PC-3 (cell line): ENCODE data around the gene TMEM231. TPM values are rescaled to one million over a fixed set of nuclear protein-coding genes. Genes with fewer than 3 reads are reported as not detected.
A peak's percentile ranks its signal among the peaks of the same experiment; 100 is the strongest.
"Not testable (repeated sequence)": the region's sequence is repeated elsewhere in the genome, so short reads cannot be mapped to it uniquely, and the experiment has no call there.

Source experiments
- ATAC-seq: fragments of 200-7000 bp; cut with Tn5 transposase; 2 replicates; pipeline ENCODE4 v1.9.1; 2020; ENCODE audit warnings: mild to moderate bottlenecking, moderate library complexity
- BruUV-seq: library from RNA; stranded (reverse); fragments of 400-500 nt; replicated peaks from 2 replicates; lab custom pipeline; 2021; lab: Mats Ljungman, UMichigan
- CTCF ChIA-PET: fragments of 300-600 bp; sonication (Branson Sonifier 250); formaldehyde crosslinking; loops from one replicate; lab custom pipeline; 2022; ENCODE audit warnings: antibody characterized with exemption; lab: Charles Lee
- POLR2A ChIA-PET: fragments of 300-600 bp; sonication (Branson Sonifier 250); formaldehyde crosslinking; loops from one replicate; lab custom pipeline; 2022; ENCODE audit warnings: antibody characterized with exemption; ENCODE audit not compliant: unreplicated experiment; lab: Charles Lee
- DNase-seq: peaks from one replicate; pipeline ENCODE4 v3.0.0-alpha.2; 2015
- H2AFZ ChIP-seq: fragments of 300-600 bp; sonication (generic); 2 replicates; pipeline ENCODE4 v1.6.0; 2016; ENCODE audit warnings: antibody characterized with exemption, low read length
- H3F3A ChIP-seq: fragments of 300-600 bp; sonication (generic); one replicate; pipeline ENCODE4 v1.6.0; 2017; ENCODE audit warnings: antibody characterized with exemption, low read length, control low read depth, mild to moderate bottlenecking; ENCODE audit not compliant: unreplicated experiment
- H3K27ac ChIP-seq: fragments of 300-600 bp; sonication (generic); 2 replicates; pipeline ENCODE4 v1.5.1; 2016; ENCODE audit warnings: mild to moderate bottlenecking, low read length
- H3K27me3 ChIP-seq: fragments of 300-600 bp; sonication (generic); 2 replicates; pipeline ENCODE4 v1.6.1; 2016; ENCODE audit warnings: low read length, mixed read lengths
- H3K36me3 ChIP-seq: fragments of 300-600 bp; sonication (generic); 2 replicates; pipeline ENCODE4 v1.6.1; 2016; ENCODE audit warnings: low read depth, mixed run types, low read length, mixed read lengths
- H3K4me1 ChIP-seq: fragments of 300-600 bp; sonication (generic); 2 replicates; pipeline ENCODE4 v1.5.1; 2016; ENCODE audit warnings: low read length; ENCODE audit not compliant: insufficient read depth
- H3K4me2 ChIP-seq: fragments of 300-600 bp; sonication (generic); 2 replicates; pipeline ENCODE4 v1.6.0; 2016; ENCODE audit warnings: low read length
- H3K4me3 ChIP-seq: fragments of 300-600 bp; sonication (generic); 2 replicates; pipeline ENCODE4 v1.5.1; 2016; ENCODE audit warnings: mild to moderate bottlenecking, low read length, mixed read lengths
- H3K79me2 ChIP-seq: fragments of 300-600 bp; sonication (generic); 2 replicates; pipeline ENCODE4 v1.6.1; 2017; ENCODE audit warnings: low read length, mixed read lengths
- H3K9ac ChIP-seq: fragments of 300-600 bp; sonication (generic); 2 replicates; pipeline ENCODE4 v1.6.0; 2016; ENCODE audit warnings: mild to moderate bottlenecking, low read length
- H3K9me2 ChIP-seq: fragments of 300-600 bp; sonication (generic); replicated peaks from 2 replicates; pipeline ENCODE4 v1.6.1; 2016; ENCODE audit warnings: mixed run types, low read length, mixed read lengths
- H3K9me3 ChIP-seq: fragments of 300-600 bp; sonication (generic); 2 replicates; pipeline ENCODE4 v1.6.1; 2016; ENCODE audit warnings: low read length, mixed read lengths
- H4K20me1 ChIP-seq: fragments of 300-600 bp; sonication (generic); 2 replicates; pipeline ENCODE4 v1.6.1; 2016; ENCODE audit warnings: low read length, mixed read lengths
- EZH2 ChIP-seq: fragments of 300-600 bp; sonication (generic); IDR thresholded peaks from one replicate; pipeline ENCODE4 v1.6.1; 2017; ENCODE audit warnings: antibody characterized with exemption, mild to moderate bottlenecking, low read length; ENCODE audit not compliant: unreplicated experiment
- EZH2phosphoT487 ChIP-seq: fragments of 300-600 bp; sonication (generic); IDR thresholded peaks from 2 replicates; pipeline ENCODE4 v1.6.1; 2018; ENCODE audit warnings: mild to moderate bottlenecking, antibody characterized with exemption, low read length, borderline replicate concordance
- intact Hi-C: fragments of 100-400 bp; cut with micrococcal nuclease; formaldehyde crosslinking; loops from 2 replicates; pipeline ENCODE4 v1.9.0; 2023
- total RNA-seq: library from RNA; depleted of rRNA; stranded (reverse); fragments of >200 nt; gene quantifications from 2 replicates; pipeline ENCODE4 v1.2.3, GENCODE V29; 2014
- TF ChIP-seq, protein P1 (sequence below): fragments of 300-600 bp; sonication (generic); conservative IDR thresholded peaks from 2 replicates; pipeline ENCODE4 v1.5.1; 2017; ENCODE audit warnings: antibody characterized with exemption, low read depth, mild to moderate bottlenecking, low read length

Gene TMEM231
- total RNA-seq, 1 experiment from 2014 or later: 20.2 TPM

DNA sequence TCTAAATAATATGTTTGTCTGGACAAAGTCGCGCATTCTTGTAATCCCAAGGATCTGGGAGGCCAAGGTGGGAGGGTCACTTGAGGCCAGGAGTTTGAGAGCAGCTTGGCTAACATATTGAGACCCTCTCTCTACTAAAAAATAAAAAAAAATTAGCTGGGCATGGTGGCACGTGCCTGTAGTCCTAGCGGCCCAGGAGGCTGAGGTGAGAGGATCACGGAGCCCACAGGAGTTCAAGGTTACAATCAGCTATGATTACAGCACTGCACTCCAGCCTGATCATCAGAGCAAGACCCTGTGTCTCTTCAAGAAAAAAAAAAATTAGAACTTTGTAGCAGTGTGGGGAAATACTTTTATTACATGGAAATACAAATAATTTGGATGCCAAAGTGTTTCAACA lies 54.7 kb downstream of the TMEM231 start:
- Histone ChIP-seq H3K9ac (no peak overlapping the region), H3F3A (no peaks in the 10 kb centered on the region), H3K36me3 (no peaks in the 10 kb centered on the region), H3K9me2 (no peaks in the 10 kb centered on the region), H3K4me2 (no peak overlapping the region), H3K4me1 (peaks cover 14% of the 10 kb centered on the region), H3K27ac (no peak overlapping the region), H3K79me2 (no peaks in the 10 kb centered on the region), H2AFZ (no peak overlapping the region), H3K27me3 (no peaks in the 10 kb centered on the region), H4K20me1 (no peaks in the 10 kb centered on the region), H3K9me3 (no peaks in the 10 kb centered on the region), H3K4me3 (no peak overlapping the region)
- POLR2A ChIA-PET: no interaction called here
- intact Hi-C loops: no loop called here
- ATAC-seq (no peak), DNase-seq (no peak)
- CTCF ChIA-PET: no interaction called here
- no TSS peak for BruUV-seq
- TF ChIP-seq, protein P1, sequence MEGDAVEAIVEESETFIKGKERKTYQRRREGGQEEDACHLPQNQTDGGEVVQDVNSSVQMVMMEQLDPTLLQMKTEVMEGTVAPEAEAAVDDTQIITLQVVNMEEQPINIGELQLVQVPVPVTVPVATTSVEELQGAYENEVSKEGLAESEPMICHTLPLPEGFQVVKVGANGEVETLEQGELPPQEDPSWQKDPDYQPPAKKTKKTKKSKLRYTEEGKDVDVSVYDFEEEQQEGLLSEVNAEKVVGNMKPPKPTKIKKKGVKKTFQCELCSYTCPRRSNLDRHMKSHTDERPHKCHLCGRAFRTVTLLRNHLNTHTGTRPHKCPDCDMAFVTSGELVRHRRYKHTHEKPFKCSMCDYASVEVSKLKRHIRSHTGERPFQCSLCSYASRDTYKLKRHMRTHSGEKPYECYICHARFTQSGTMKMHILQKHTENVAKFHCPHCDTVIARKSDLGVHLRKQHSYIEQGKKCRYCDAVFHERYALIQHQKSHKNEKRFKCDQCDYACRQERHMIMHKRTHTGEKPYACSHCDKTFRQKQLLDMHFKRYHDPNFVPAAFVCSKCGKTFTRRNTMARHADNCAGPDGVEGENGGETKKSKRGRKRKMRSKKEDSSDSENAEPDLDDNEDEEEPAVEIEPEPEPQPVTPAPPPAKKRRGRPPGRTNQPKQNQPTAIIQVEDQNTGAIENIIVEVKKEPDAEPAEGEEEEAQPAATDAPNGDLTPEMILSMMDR: no peak
- TF ChIP-seq EZH2: no peak
- no peak for TF ChIP-seq EZH2phosphoT487

- H3K4me2 ChIP-seq, H3K27me3 ChIP-seq, H3K4me1 ChIP-seq, H4K20me1 ChIP-seq, H3F3A ChIP-seq, H3K9me3 ChIP-seq, CTCF ChIA-PET, POLR2A ChIA-PET, H2AFZ ChIP-seq, intact Hi-C loops, H3K9ac ChIP-seq, H3K79me2 ChIP-seq, BruUV-seq, H3K4me3 ChIP-seq, H3K9me2 ChIP-seq, H3K27ac ChIP-seq, H3K36me3 ChIP-seq: not testable (repeated sequence)
- DNase-seq (peak; percentile 74), ATAC-seq (peak; percentile 74)
Observed at GRCh38 chr16:75498605-75499322, 57.3 kb downstream of the TMEM231 start.

- Histone ChIP-seq H3K36me3 (no peaks in the 10 kb centered on the region), H3K9me2 (no peaks in the 10 kb centered on the region), H3K27ac (no peak overlapping the region), H4K20me1 (no peaks in the 10 kb centered on the region), H3K27me3 (no peaks in the 10 kb centered on the region), H3K79me2 (no peaks in the 10 kb centered on the region), H3K4me1 (no peaks in the 10 kb centered on the region), H3F3A (no peaks in the 10 kb centered on the region), H3K4me3 (no peak overlapping the region), H3K9me3 (no peaks in the 10 kb centered on the region), H3K9ac (no peak overlapping the region), H2AFZ (no peak overlapping the region), H3K4me2 (no peak overlapping the region)
- ATAC-seq: no peak
- POLR2A ChIA-PET: interaction anchor here (0.7 kb wide), 1 partner anchor 19 kb away, joined by 3 read pairs; no protein-coding TSS in a partner anchor
- no TSS peak for BruUV-seq
- CTCF ChIA-PET: no interaction called here
- DNase-seq: no peak
- intact Hi-C loops: no loop called here
- no peak for TF ChIP-seq EZH2
Observed at GRCh38 chr16:75497558-75497957, 58.5 kb downstream of the TMEM231 start.
